OCI-M2 (cell line): ENCODE results near the gene CERS2.

Source experiments
- DNase-seq: peaks from one replicate; lab custom pipeline; 2025; ENCODE audit not compliant: unreplicated experiment; lab: John Stamatoyannopoulos, UW

CERS2 gene, protein sequence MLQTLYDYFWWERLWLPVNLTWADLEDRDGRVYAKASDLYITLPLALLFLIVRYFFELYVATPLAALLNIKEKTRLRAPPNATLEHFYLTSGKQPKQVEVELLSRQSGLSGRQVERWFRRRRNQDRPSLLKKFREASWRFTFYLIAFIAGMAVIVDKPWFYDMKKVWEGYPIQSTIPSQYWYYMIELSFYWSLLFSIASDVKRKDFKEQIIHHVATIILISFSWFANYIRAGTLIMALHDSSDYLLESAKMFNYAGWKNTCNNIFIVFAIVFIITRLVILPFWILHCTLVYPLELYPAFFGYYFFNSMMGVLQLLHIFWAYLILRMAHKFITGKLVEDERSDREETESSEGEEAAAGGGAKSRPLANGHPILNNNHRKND

DNA sequence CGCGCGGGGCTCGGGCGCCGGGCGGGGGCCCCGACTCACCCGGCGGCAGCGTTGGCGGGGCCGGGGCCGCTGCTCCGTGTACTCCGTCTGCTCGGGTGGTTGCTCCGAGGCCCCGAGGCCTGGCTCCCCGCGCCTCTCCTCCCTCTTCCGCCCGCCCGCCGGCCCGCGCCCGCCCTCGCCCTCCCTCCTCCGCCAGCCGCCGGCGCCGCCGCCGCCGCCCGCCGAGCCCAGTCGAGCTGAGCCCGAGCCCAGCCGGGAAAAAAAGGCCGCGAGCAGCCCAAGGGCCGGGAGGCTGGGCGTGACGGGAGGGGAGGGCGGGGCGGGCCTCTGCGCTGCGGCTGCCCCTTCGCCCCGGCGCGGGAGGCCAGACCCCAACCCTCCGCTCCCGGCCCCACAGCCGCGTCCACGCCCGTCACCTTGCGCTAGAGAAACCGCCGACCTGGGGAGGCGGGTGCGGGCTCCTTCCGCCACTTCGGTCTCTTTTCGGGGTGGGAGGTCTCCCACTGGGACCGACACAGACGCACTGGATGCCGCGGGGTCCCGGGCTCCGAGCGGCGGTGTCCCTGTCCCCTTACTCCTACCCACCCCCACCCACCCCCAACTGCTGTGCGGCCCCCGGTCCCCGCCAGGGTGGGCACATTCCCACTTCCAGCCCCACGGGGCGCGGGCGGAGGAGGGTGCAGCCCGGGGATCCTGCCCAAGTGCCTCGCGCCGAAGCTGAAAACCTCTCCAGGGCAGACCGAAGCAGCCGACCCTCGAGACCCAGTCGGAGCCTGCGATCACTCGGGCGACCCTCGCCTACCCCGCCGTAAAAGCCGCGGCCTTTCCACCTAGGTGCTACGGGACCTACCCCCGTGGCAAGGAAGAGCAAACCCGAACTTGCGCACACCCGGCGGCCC lies at the start of gene CERS2:
Gene CERS2, minus strand, starts transcription at position 256 of the 899 bp plus-strand sequence. CDS start 5,745 bp downstream, outside the sequence.
- no peak for DNase-seq

DNA sequence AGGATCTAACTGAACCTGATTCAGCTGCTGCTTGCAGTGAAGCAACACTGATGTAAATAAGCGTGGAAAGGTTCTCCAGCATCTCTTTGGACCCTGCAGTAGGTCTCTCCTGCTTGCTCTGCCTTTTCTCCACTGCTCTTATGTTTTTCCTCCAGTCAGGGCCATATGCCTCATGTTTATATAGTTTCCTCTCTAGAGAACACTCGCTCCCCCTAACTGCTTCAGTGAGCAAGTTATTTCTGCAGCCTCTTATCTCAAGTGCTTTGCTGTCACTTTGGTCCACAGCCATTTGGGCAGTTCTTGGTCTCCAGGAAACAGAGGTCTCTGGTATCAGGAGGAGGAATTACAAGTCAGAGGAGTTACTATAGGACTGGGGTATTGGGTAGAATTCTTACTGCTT lies 38.9 kb upstream of the CERS2 start:
- DNase-seq, result no peak

DNA sequence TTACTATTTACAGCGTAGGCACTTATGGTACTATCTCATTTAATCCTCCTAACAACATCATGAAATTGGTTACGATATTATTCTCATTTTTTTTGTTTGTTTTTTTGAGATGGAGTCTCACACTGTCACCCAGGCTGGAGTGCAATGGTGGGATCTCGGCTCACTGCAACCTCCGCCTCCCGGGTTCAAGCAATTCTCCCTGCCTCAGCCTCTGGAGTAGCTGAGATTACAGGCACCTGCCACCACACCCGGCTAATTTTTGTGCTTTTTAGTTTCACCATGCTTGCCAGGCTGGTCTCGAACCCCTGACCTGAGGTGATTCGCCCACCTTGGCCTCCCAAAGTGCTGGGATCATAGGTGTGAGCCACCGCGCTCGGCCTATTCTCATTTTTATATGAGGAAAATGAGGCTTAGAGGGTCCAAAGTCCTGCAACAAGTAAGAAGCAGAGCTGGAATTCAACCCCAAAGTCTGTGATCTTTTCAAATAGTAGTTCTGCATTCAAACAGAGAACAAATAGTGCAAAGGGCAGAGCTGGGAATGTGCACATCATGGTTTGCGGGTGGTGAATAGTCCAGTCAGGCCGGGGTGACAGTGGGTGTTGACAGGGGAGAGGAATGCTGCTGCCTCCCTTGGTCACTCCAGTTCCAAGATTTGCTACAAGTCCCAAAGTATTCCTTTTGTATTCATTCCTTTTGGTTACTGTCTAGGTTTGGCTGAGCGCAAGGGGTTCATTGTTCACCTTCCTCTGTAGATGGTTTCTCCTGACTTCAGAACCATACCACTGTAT lies 38.2 kb upstream of the CERS2 start:
- DNase-seq, result no peak

DNA sequence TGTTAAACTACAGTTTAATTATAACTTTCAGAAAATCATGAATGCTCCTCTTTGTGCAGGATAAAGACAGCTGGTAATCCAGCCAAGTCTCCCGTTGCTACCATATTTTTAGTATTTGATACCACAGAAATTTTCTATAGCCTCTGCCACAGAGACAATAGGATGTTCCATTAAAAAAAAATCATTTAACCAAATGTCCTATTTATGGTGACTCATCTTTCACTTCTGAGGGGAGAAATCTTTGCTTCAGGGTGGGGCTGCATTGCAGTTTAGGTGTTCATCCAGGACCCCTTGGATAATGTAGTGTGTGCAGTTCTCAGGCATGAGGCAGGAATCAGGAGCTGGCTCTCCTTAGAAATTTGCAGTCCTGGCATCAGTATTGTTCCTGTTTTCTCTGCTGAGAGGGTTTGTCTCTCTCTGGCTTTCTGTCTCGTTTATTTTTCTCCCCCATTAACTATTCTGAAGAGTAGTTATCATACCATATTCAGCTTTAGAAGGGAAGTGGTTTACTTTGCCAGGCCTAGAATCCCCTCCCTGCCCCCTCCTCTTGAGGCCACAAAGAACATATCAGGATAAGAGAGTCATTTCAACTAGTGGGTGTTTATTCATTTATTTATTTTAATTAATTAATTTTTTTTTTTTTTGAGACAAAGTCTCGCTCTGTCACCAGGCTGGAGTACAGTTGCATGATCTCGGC lies 36.7 kb upstream of the CERS2 start:
- DNase-seq, result no peak

DNA sequence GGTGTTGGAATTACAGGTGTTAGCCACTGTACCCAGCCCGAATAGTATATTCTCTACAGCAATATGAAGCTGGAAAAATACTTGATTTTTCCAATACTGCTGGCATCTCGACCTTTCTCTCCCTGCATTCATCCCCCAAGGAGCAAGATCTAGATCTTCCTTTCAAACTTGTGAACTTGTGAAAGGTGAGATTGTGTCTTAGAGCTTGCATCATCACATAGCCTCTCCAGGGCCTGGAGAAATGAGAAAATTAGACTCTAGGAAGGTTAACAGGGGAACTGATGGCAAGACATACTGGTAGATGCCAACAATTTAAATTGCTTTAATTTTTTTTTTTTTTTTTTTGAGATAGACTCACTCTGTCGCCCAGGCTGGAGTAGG lies 35.7 kb upstream of the CERS2 start:
- DNase-seq, result no peak

DNA sequence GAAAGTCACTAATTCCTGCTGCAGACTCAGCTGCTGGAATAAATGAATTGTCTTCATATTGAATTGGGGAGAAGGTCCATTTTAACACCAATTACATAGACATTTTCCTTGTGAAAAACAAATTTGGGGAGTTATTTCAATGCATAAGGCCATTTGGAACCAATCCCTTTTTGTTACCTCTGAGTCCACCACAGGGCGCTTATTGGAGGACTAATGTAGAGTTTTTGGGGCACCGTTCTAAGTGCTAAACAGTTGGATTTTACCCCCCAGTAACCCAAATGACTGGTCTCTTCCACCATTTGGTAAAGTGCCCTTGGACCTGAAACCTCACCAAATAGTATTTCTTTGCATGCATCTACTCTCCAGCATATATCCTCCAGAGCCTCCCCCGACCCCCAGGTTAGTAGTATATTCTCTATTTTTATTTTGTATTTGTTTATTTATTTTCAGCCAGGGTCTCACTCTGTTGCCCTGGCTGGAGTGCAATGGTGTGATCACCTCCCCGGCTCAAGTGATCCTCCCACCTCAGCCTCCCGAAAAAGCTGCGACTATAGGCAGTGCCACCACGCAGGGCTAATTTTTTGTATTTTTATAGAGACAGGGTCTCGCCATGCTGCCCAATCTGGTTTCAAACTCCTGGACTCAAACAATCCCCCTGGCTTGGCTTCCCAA lies 35.2 kb upstream of the CERS2 start:
- DNase-seq, result no peak

DNA sequence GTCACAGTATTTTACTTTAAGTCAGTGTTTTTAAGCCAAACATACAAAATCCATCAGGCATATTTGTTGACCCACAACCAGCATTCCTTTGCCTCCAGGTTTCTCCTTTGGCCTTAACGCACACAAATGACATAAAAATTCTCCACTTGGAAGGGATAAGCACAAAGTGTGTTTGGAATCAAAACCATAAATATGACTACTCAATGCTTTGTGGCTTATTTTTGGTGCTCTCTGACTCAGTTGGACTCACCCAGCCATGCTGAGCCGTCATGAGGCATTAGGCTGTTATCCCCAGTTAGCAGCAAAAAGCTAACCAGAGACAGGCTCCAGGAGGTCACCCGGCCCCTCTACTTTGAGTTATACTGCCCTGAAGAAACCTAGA lies 34.6 kb upstream of the CERS2 start:
- DNase-seq, result no peak

DNA sequence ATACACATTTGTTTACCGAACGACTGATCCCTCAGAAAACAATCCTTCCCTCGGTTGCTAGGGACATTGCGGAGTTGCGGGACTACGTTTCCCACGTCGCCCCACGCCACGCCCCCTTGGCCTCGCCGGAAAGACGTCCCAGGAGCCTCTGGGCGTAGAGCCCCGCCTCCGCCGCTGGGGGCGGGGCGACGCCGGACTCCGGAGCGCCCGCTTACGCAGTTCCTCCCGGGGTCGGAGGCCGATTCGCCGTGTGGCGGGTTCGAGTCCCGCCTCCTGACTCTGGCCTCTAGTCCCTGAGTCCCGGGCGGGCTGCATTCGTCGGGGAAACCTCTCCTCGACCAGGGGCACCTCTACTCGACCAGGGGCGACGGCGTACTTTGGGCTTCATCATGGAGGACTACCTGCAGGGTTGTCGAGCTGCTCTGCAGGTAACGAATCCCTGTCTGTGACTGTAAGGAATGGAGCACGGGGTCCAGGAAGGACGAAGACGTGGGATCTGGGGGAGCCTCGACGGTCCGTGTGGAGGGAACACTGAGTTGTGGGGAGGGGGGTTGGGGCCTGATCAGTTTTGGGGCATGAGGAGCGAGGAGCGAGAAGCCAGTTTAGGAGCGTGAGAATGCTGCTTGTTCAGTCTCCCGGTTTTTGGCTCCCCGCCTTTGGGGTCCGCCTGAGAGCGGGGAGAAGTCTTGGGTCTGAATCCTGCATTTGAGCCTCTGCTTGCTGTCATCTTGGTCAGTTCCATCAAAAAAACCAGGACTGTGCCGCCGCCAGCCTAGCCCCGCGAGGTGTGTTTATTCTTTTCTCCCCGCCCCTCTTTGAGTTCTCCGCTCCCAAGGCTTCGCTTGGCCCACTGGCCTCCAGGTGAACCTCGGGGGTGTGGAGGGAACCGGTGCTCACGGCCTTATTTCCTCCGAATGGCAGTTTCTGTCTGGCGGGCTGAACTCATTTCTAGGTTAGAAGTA lies 33.9 kb upstream of the CERS2 start, which contains the start of gene PRUNE1:
Gene PRUNE1, plus strand, starts transcription at position 206 of the 962 bp plus-strand sequence. Its CDS starts 184 bp downstream, at position 390.
- DNase-seq, result peak; percentile 65

DNA sequence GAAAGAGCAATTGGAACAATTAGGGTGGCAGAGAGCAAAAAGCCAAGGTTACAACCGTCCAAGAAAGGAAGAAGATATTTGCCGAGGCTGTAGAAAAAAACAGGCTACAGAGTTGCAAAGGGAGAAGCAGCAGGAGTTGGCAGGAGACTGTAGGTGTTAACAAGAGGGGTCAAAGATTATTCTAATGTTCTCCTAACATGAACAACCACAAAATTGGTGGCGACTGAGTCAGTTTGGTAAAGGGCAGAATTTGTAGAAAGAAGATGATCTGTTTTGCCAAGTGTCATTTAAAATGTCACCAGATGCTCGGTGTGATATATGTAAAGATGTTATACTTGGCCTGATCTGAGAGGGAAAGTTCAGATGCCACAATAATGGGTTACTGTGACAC lies 33.2 kb upstream of the CERS2 start:
- DNase-seq, result no peak

DNA sequence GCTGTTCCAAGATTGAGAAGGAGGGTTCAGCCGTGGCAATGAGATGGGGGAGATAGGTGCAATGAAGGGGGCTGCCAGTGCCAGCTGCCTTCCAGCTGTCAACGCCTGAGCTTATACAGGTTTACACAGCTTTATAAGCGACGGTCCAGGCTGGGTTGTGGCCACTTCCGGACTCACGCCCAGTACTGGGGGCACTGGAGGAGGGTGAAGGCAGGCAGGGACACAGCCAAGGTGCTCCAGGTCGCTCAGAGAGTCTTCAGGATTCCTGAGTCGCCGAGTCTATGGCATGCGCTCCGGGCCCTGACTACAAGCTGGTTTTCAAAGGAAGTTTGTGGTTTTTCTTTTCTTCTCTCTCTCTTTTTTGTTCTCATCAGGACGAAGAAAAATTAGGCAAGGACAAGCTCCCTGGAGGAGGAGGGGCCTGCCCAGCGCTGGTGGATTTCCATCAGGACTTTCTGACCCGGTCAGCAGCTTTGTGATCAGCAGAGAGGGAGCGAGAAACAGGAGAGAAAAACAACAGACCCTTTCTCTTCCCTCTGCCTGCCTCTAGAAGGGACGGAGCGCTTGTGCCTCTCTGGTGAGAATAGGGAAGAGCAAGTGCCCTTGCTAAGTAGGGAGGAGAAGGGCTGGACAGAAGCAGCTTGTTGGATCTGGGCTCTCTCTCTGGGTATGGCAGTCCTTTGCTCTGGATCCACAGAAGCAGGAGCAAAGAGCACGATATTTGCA lies 31.9 kb upstream of the CERS2 start, which contains the start of gene MINDY1:
Gene MINDY1, minus strand, starts transcription at position 576 of the 726 bp plus-strand sequence. CDS start 4,285 bp downstream, outside the sequence.
- no peak for DNase-seq

DNA sequence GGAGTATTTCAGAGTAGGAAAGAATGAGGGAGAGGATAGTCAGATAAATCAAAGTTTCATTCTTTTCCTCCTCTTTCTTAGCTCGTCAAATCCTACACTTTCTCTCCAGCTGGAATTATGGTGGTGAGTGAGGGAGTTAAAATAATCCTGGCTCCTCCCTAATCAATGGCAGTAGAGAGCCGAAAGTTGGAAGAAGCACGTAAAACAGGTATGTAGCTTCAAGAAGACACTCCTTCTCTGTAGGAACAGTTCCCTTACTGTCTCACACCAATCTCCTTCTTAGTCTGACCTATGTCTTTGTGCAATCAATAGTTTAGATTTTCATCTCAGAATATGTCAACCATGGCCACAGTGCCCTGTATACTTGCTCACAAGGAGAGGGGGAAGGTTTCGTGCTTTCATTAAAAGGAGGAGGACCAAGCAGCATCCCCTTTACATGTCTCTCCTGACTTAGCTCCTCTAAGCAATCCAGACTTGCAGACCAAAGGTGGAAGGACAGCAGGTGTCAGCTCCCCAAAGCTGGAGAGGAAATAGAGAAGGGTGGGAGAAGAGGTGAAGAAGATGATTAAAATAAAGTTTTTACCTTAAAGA lies 31.2 kb upstream of the CERS2 start:
- DNase-seq, result no peak

DNA sequence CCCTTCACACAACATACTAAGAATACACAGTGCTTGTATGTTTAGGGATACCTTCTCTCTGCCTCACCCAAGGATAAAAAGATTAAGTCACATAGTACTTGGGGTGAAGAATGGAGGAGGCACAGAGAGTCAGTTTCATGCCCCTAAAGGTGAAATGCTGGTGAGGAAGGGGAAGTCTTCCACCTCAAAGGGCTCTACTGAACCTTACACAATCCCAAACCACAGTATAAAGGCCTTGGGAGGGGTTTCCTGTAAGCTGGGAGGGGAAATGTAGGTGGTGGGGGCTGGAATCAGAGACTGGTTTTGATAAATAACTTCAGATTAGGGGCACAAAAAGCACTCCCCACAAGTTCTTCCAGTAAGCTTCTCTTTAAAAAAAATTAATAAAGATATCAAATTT lies 28.5 kb upstream of the CERS2 start:
- DNase-seq, result no peak

DNA sequence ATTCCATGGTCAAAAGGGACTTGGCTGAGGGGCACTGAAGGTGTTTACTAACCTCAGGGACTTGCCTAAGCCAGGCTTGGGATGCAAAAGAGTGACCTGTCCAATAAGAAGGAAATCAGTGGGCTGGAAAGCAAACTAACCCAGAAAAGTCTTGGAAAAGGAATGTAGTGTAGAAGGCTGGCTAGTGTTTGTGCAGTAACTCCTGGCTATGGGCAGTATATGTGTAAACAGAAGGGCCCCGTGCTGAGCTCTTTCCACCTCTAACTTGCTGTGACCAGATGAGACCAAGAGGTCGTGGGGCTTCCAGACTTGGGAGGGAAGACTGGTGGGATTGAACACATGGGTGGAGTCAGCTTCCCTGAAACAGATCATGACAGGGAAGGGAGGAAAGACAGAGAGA lies 28.0 kb upstream of the CERS2 start:
- no peak for DNase-seq

DNA sequence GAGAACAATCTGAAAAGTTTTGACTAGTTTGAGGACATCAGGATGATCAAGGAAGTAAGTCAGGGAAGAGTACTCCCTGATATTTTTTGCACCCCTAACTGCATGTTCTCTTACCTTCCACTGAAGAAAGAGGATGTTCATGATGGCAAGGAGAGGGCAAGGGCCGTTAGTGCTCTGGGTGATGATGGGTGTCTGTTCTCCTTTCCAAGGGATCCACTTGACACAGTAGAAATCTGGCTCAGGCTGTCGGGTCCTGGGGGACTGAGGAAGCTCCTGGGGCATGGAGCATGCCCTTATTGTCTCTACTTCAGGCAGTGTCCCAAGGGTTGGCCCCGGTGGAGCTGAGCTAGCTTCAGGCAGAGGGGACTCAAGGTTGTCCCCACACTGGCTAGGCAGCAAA lies 27.4 kb upstream of the CERS2 start:
- no peak for DNase-seq

DNA sequence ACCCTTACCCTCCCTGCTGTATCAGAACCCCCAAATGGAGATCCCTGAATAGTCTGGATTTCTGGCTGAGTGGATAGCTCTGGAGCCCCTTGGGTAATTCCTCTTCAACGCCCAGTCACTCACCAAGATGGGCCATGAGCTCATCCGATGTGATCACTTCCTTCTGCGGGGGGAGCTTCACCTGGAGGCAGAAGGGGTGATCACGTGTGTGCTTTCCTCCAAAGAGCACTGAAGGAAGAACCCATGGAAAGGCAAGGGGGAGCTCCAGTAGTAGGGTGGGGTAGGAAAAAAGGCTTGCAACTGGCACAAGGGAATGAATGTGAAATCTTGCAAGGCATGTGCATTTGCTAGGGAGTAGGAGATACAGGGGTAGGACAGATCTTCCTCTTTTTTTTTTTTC lies 27.0 kb upstream of the CERS2 start:
- DNase-seq, result no peak

DNA sequence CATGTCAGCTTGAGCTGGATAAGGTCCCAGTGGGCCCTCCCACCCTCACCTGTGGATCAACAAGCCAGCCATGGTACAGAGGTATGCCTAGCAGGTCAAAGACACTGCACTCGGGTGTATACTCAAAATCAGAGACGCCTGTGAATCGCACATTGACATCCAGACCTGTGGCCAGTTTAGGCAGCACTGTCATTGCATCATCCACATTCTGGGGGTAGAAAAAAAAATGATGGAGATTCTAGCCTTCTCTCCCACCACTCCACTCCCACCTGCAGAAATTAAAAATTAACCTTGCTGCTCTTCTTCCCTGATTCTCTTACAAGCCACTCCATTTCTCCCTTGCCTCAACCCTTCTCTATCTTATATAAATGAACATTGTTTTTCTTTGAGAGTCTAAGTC lies 25.8 kb upstream of the CERS2 start:
- DNase-seq, result no peak

DNA sequence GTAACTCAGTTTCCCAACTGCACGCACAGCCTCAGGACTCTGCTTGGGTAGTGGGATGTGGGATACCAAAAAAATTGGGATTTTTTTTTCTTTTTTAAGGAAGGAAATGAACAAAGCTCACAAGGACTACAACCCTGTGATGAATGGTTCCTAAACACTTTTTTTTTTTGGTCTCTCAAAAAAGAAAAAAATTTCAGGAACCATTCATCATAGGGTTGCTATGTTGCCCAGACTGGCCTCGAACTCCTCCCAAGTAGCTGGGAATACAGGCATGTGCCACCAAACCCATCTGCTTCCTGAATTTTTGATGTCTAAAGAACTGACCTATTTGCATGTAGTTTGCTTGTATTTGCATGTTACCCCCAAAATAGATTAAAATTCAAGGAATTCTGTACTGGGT lies 25.3 kb upstream of the CERS2 start:
- DNase-seq, result no peak
